Measurements from ENCODE around the gene ARHGAP22. TPM values are rescaled to one million over a fixed set of nuclear protein-coding genes. Genes with fewer than 3 reads are reported as not detected.

The ARHGAP22 gene
- total RNA-seq, 1 experiment from 2014 or later = 1.8 TPM

- no peaks in the 10 kb centered on the region for H3K9me3 ChIP-seq (ENCODE audit: control insufficient read depth, insufficient read depth, low read depth, low read length)
- BruUV-seq (replicated peaks) = no TSS peak
- ATAC-seq (no peak), DNase-seq (ENCODE audit: low read depth, low spot score) (no peak)
- CTCF ChIA-PET = no interaction called here
- H3K27ac ChIP-seq (ENCODE audit: low read length) = no peak overlapping the region
- H3K4me3 ChIP-seq (ENCODE audit: low read depth in 2 of 2, low read length in 2 of 2) = no peak overlapping the region
- TF ChIP-seq REST (IDR thresholded peaks at IDR 0.05; ENCODE audit: insufficient read depth in 1 of 2, low read depth in 2 of 2, low read length in 1 of 2) (no peak), SIN3A (IDR thresholded peaks at IDR 0.05; ENCODE audit: borderline replicate concordance, insufficient read depth, low read depth, low read length) (no peak), TCF7L2 (IDR thresholded peaks at IDR 0.05; ENCODE audit: low read depth, low read length) (no peak), POLR2AphosphoS5 (IDR thresholded peaks at IDR 0.05; ENCODE audit: low read depth, low read length) (no peak), CTCF (IDR thresholded peaks at IDR 0.05) (no peak)
- no peaks in the 10 kb centered on the region for H3K27me3 ChIP-seq (ENCODE audit: control insufficient read depth, insufficient read depth, low read length)
- no peaks in the 10 kb centered on the region; the same call in 1 of the 2 replicates for H3K4me1 ChIP-seq (ENCODE audit: control insufficient read depth, insufficient read depth, low read length)
- intact Hi-C loops (cut with micrococcal nuclease; ENCODE audit: unreplicated experiment) (no loop called here), in situ Hi-C loops (cut with HindIII; ENCODE audit: low pct_unique_long_range_greater_than_20kb, low sequenced_read_pairs) (no loop called here)
- POLR2A ChIA-PET = no interaction called here
- H3K36me3 ChIP-seq (ENCODE audit: control insufficient read depth, insufficient read depth, low read length) = no peaks in the 10 kb centered on the region
Measured at GRCh38 chr10:48458662-48459048, 146.2 kb downstream of the ARHGAP22 start.

GRCh38 chr10:48457949-48458661 is 146.8 kb downstream of the ARHGAP22 start:
- in situ Hi-C loops (cut with HindIII; ENCODE audit: low pct_unique_long_range_greater_than_20kb, low sequenced_read_pairs) (no loop called here), intact Hi-C loops (cut with micrococcal nuclease; ENCODE audit: unreplicated experiment) (no loop called here)
- DNase-seq (ENCODE audit: low read depth, low spot score) = no peak
- Histone ChIP-seq H3K36me3 (ENCODE audit: control insufficient read depth, insufficient read depth, low read length) (no peaks in the 10 kb centered on the region), H3K27me3 (ENCODE audit: control insufficient read depth, insufficient read depth, low read length) (no peaks in the 10 kb centered on the region), H3K27ac (ENCODE audit: low read length) (no peak overlapping the region), H3K4me3 (ENCODE audit: low read depth in 2 of 2, low read length in 2 of 2) (no peak overlapping the region), H3K4me1 (ENCODE audit: control insufficient read depth, insufficient read depth, low read length) (no peaks in the 10 kb centered on the region; the same call in 1 of the 2 replicates), H3K9me3 (ENCODE audit: control insufficient read depth, insufficient read depth, low read depth, low read length) (no peaks in the 10 kb centered on the region)
- BruUV-seq (replicated peaks) = no TSS peak
- ATAC-seq = no peak
- ChIA-PET POLR2A (interaction anchor here (0.6 kb wide), 1 partner anchor 1265 kb away, joined by 4 read pairs; no protein-coding TSS in a partner anchor), CTCF (no interaction called here)
- TF ChIP-seq REST (IDR thresholded peaks at IDR 0.05; ENCODE audit: insufficient read depth in 1 of 2, low read depth in 2 of 2, low read length in 1 of 2) (no peak), SIN3A (IDR thresholded peaks at IDR 0.05; ENCODE audit: borderline replicate concordance, insufficient read depth, low read depth, low read length) (no peak), POLR2AphosphoS5 (IDR thresholded peaks at IDR 0.05; ENCODE audit: low read depth, low read length) (no peak), TCF7L2 (IDR thresholded peaks at IDR 0.05; ENCODE audit: low read depth, low read length) (no peak), CTCF (IDR thresholded peaks at IDR 0.05) (no peak)
